Retina (tissue), 1 donor: ENCODE results near the gene NFIA.

Experiments
- DNase-seq: peaks from one replicate; pipeline ENCODE4 v3.0.0-alpha.2; 2016

Gene NFIA

GRCh38 chr1:61280452-61280851 is 198.1 kb downstream of the NFIA start:
- DNase-seq: no peak

- DNase-seq: no peak
Measured at GRCh38 chr1:61282387-61282786, 200.0 kb downstream of the NFIA start.

- DNase-seq: no peak
Measured at GRCh38 chr1:61284248-61284854, 202.0 kb downstream of the NFIA start.

- no peak for DNase-seq
Measured at GRCh38 chr1:61284936-61285335, 202.6 kb downstream of the NFIA start.

- DNase-seq: no peak
Measured at GRCh38 chr1:61285371-61285885, 203.1 kb downstream of the NFIA start.

- DNase-seq: no peak
Measured at GRCh38 chr1:61287014-61287413, 204.7 kb downstream of the NFIA start.

- DNase-seq: no peak
Measured at GRCh38 chr1:61287734-61288133, 205.4 kb downstream of the NFIA start.

GRCh38 chr1:61289232-61290098 is 207.1 kb downstream of the NFIA start:
- no peak for DNase-seq

GRCh38 chr1:61290525-61290924 is 208.2 kb downstream of the NFIA start:
- DNase-seq: no peak

GRCh38 chr1:61293197-61293596 is 210.8 kb downstream of the NFIA start:
- DNase-seq: no peak

GRCh38 chr1:61293986-61294504 is 211.7 kb downstream of the NFIA start:
- no peak for DNase-seq

- no peak for DNase-seq
Measured at GRCh38 chr1:61294930-61295329, 212.6 kb downstream of the NFIA start.

- DNase-seq: no peak
Measured at GRCh38 chr1:61295818-61296537, 213.6 kb downstream of the NFIA start.

- DNase-seq: no peak
Measured at GRCh38 chr1:61297887-61298286, 215.5 kb downstream of the NFIA start.

- no peak for DNase-seq
Measured at GRCh38 chr1:61299463-61299862, 217.1 kb downstream of the NFIA start.

GRCh38 chr1:61300899-61301298 is 218.5 kb downstream of the NFIA start:
- DNase-seq: no peak

- no peak for DNase-seq
Measured at GRCh38 chr1:61301824-61302657, 219.7 kb downstream of the NFIA start.

- DNase-seq: no peak
Measured at GRCh38 chr1:61307422-61308142, 225.2 kb downstream of the NFIA start.

- DNase-seq: no peak
Measured at GRCh38 chr1:61310057-61310456, 227.7 kb downstream of the NFIA start.

GRCh38 chr1:61310538-61310937 is 228.2 kb downstream of the NFIA start:
- no peak for DNase-seq

- no peak for DNase-seq
Measured at GRCh38 chr1:61313906-61314422, 231.6 kb downstream of the NFIA start.
